ENCODE results near the gene ERVK3-1. TPM values are rescaled to one million over a fixed set of nuclear protein-coding genes. Genes with fewer than 3 reads are reported as not detected.

Gene ERVK3-1
- total RNA-seq, 1 experiment from 2014 or later = 68.4 TPM

- peak overlapping the region; percentile 98 for H3K4me3 Mint-ChIP-seq (ENCODE audit: low read depth, unreplicated experiment)
- no TSS peak for BruUV-seq (replicated peaks)
- H3K36me3 Mint-ChIP-seq (ENCODE audit: insufficient read depth, unreplicated experiment) = peaks cover 21% of the 10 kb centered on the region
- peak overlapping the region; percentile 91 for H3K27ac Mint-ChIP-seq (ENCODE audit: unreplicated experiment)
- TF ChIP-seq, protein P1, sequence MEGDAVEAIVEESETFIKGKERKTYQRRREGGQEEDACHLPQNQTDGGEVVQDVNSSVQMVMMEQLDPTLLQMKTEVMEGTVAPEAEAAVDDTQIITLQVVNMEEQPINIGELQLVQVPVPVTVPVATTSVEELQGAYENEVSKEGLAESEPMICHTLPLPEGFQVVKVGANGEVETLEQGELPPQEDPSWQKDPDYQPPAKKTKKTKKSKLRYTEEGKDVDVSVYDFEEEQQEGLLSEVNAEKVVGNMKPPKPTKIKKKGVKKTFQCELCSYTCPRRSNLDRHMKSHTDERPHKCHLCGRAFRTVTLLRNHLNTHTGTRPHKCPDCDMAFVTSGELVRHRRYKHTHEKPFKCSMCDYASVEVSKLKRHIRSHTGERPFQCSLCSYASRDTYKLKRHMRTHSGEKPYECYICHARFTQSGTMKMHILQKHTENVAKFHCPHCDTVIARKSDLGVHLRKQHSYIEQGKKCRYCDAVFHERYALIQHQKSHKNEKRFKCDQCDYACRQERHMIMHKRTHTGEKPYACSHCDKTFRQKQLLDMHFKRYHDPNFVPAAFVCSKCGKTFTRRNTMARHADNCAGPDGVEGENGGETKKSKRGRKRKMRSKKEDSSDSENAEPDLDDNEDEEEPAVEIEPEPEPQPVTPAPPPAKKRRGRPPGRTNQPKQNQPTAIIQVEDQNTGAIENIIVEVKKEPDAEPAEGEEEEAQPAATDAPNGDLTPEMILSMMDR (IDR thresholded peaks at IDR 0.05; ENCODE audit: unreplicated experiment) = no peak
- DNase-seq = peak; percentile 61
- no peaks in the 10 kb centered on the region for H3K27me3 Mint-ChIP-seq (ENCODE audit: unreplicated experiment)
- CTCF ChIA-PET = interaction anchor here (0.6 to 1.9 kb wide), 7 partner anchors 15 to 158 kb away, joined by 3 to 9 read pairs (median 4); partner anchors contain the start of gene ZBTB45
- intact Hi-C loops (cut with micrococcal nuclease; ENCODE audit: unreplicated experiment) = no loop called here
- H3K4me1 Mint-ChIP-seq (ENCODE audit: low read depth, unreplicated experiment) = no peaks in the 10 kb centered on the region
- no peaks in the 10 kb centered on the region for H3K9me3 Mint-ChIP-seq (ENCODE audit: low read depth, unreplicated experiment)
Observed at GRCh38 chr19:58361900-58362271, 56.7 kb downstream of the ERVK3-1 start.

GRCh38 chr19:58362272-58362994 lies 57.3 kb downstream of the ERVK3-1 start, which contains the start of gene ZNF497:
TSS of gene ZNF497 (minus strand) at chr19:58362751. CDS start at chr19:58357635, 5,116 bp downstream.
- CTCF ChIA-PET = interaction anchor here (0.6 to 1.9 kb wide), 9 partner anchors 15 to 212 kb away, joined by 3 to 9 read pairs (median 3); partner anchors contain the start of genes ZBTB45 and ZNF329
- TF ChIP-seq, protein P1 (IDR thresholded peaks at IDR 0.05; ENCODE audit: unreplicated experiment) = no peak
- Mint-ChIP-seq H3K4me1 (ENCODE audit: low read depth, unreplicated experiment) (no peaks in the 10 kb centered on the region), H3K4me3 (ENCODE audit: low read depth, unreplicated experiment) (peak within 1 kb of the TSS; percentile 98), H3K27me3 (ENCODE audit: unreplicated experiment) (no peaks in the 10 kb centered on the region), H3K27ac (ENCODE audit: unreplicated experiment) (peak within 1 kb of the TSS; percentile 91), H3K9me3 (ENCODE audit: low read depth, unreplicated experiment) (no peaks in the 10 kb centered on the region), H3K36me3 (ENCODE audit: insufficient read depth, unreplicated experiment) (peaks cover 21% of the 10 kb centered on the region)
- intact Hi-C loops (cut with micrococcal nuclease; ENCODE audit: unreplicated experiment) = no loop called here
- DNase-seq = peak; percentile 99
- BruUV-seq (replicated peaks) = TSS peak; percentile 87

- no peaks in the 10 kb centered on the region for H3K4me1 Mint-ChIP-seq (ENCODE audit: low read depth, unreplicated experiment)
- intact Hi-C loops (cut with micrococcal nuclease; ENCODE audit: unreplicated experiment) = no loop called here
- no TSS peak for BruUV-seq (replicated peaks)
- H3K4me3 Mint-ChIP-seq (ENCODE audit: low read depth, unreplicated experiment) = no peak overlapping the region
- peaks cover 21% of the 10 kb centered on the region for H3K36me3 Mint-ChIP-seq (ENCODE audit: insufficient read depth, unreplicated experiment)
- CTCF ChIA-PET = interaction anchor here (1.6 kb wide), 1 partner anchor 16 kb away, joined by 3 read pairs; no protein-coding TSS in a partner anchor
- TF ChIP-seq, protein P1 (IDR thresholded peaks at IDR 0.05; ENCODE audit: unreplicated experiment) = no peak
- DNase-seq = no peak
- H3K27me3 Mint-ChIP-seq (ENCODE audit: unreplicated experiment) = no peaks in the 10 kb centered on the region
- no peaks in the 10 kb centered on the region for H3K9me3 Mint-ChIP-seq (ENCODE audit: low read depth, unreplicated experiment)
- no peak overlapping the region for H3K27ac Mint-ChIP-seq (ENCODE audit: unreplicated experiment)
Observed at GRCh38 chr19:58364146-58364545, 59.0 kb downstream of the ERVK3-1 start.

Small RNA genes within 50 kb of the gene (microRNA-seq; reads per million reads assigned to microRNA genes)
- gene MIR6806 = not detected

Other genes with a start within 250 kb of the ERVK3-1 start
- not detected in 2 replicates for gene ZNF135, start 246.1 kb upstream of the ERVK3-1 start, total RNA-seq (2022)
- 45.3 and 45.8 TPM in 2 replicates for gene ZSCAN18, start 207.1 kb upstream of the ERVK3-1 start, total RNA-seq (2022)
- gene ZNF329, start 154.6 kb upstream of the ERVK3-1 start, total RNA-seq (2022) = 9.5 and 11.2 TPM in 2 replicates
- 43.2 and 44.6 TPM in 2 replicates for gene ZNF274, start 122.3 kb upstream of the ERVK3-1 start, total RNA-seq (2022)
- gene ZNF544, start 76.5 kb upstream of the ERVK3-1 start, total RNA-seq (2022) = 65.3 and 68.5 TPM in 2 replicates
- gene ZNF8, start 26.4 kb upstream of the ERVK3-1 start, total RNA-seq (2022) = 12.1 and 12.8 TPM in 2 replicates
- 4.6 TPM in 2 replicates for gene ZSCAN22, start 21.6 kb downstream of the ERVK3-1 start, total RNA-seq (2022)
- gene A1BG, start 48.1 kb downstream of the ERVK3-1 start, total RNA-seq (2022) = not detected in 2 replicates
- gene ZNF497, start 57.4 kb downstream of the ERVK3-1 start, total RNA-seq (2022) = 2.4 and 3.1 TPM in 2 replicates
- 0.47 and 0.81 TPM in 2 replicates for gene ZNF837, start 75.7 kb downstream of the ERVK3-1 start, total RNA-seq (2022)
- 971 and 1,079 TPM in 2 replicates for gene RPS5, start 81.9 kb downstream of the ERVK3-1 start, total RNA-seq (2022)
- 0.51 and 0.61 TPM in 2 replicates for gene RNF225, start 90.3 kb downstream of the ERVK3-1 start, total RNA-seq (2022)
- gene ZNF584, start 103.3 kb downstream of the ERVK3-1 start, total RNA-seq (2022) = 21.8 and 23.4 TPM in 2 replicates
- not detected in 2 replicates for gene ZNF132, start 134.8 kb downstream of the ERVK3-1 start, total RNA-seq (2022)
- 12.0 and 13.7 TPM in 2 replicates for gene ZNF324B, start 146.2 kb downstream of the ERVK3-1 start, total RNA-seq (2022)
- 16.9 and 18.2 TPM in 2 replicates for gene ZNF324, start 161.7 kb downstream of the ERVK3-1 start, total RNA-seq (2022)
- gene ZNF446, start 171.0 kb downstream of the ERVK3-1 start, total RNA-seq (2022) = 12.7 and 13.9 TPM in 2 replicates
- gene SLC27A5, start 206.6 kb downstream of the ERVK3-1 start, total RNA-seq (2022) = 3.7 and 5.8 TPM in 2 replicates
- gene ZBTB45, start 214.4 kb downstream of the ERVK3-1 start, total RNA-seq (2022) = 17.7 and 19.6 TPM in 2 replicates
- 558 and 582 TPM in 2 replicates for gene TRIM28, start 238.7 kb downstream of the ERVK3-1 start, total RNA-seq (2022)
- gene CHMP2A, start 249.7 kb downstream of the ERVK3-1 start, total RNA-seq (2022) = 168 TPM in 2 replicates

All from Calu3 (cell line).